Parathyroid adenoma (tissue), 2 donors: ENCODE data around the gene DAO.

Experiments used
- H2AFZ ChIP-seq: fragments of 300-600 bp; sonication (generic); one replicate; pipeline ENCODE4 v1.7.0; 2017; ENCODE audit warnings: antibody characterized with exemption, mild to moderate bottlenecking
- H3K27ac ChIP-seq: fragments of 300-600 bp; sonication (generic); one replicate; pipeline ENCODE4 v1.7.0; 2017
- H3K27me3 ChIP-seq: fragments of 300-600 bp; sonication (generic); one replicate; pipeline ENCODE4 v1.7.0; 2017; ENCODE audit warnings: low read length; ENCODE audit not compliant: control insufficient read depth, insufficient read depth
- H3K36me3 ChIP-seq: fragments of 300-600 bp; sonication (generic); one replicate; pipeline ENCODE4 v1.7.0; 2017; ENCODE audit warnings: low read length; ENCODE audit not compliant: control insufficient read depth, insufficient read depth
- H3K4me1 ChIP-seq: fragments of 300-600 bp; sonication (generic); one replicate; pipeline ENCODE4 v1.7.0; 2017; ENCODE audit warnings: control low read depth
- H3K4me2 ChIP-seq: fragments of 300-600 bp; sonication (generic); one replicate; pipeline ENCODE4 v1.7.0; 2017; ENCODE audit warnings: low read length
- H3K4me3 ChIP-seq: fragments of 300-600 bp; sonication (generic); one replicate; pipeline ENCODE4 v1.7.0; 2017; ENCODE audit warnings: low read depth, low read length
- H3K79me2 ChIP-seq: fragments of 300-600 bp; sonication (generic); one replicate; pipeline ENCODE4 v1.7.0; 2017; ENCODE audit warnings: control low read depth
- H3K9ac ChIP-seq: fragments of 300-600 bp; sonication (generic); one replicate; pipeline ENCODE4 v1.7.0; 2017; ENCODE audit warnings: mild to moderate bottlenecking
- H3K9me3 ChIP-seq: fragments of 300-600 bp; sonication (generic); one replicate; pipeline ENCODE4 v1.7.0; 2017; ENCODE audit warnings: low read length; ENCODE audit not compliant: control insufficient read depth
- CTCF ChIP-seq: fragments of 300-600 bp; sonication (generic); IDR thresholded peaks from one replicate; pipeline ENCODE4 v1.7.0; 2017; ENCODE audit warnings: antibody characterized with exemption, mild to moderate bottlenecking
- donor health status: primary hyperparathyroidism.

DAO gene

DNA sequence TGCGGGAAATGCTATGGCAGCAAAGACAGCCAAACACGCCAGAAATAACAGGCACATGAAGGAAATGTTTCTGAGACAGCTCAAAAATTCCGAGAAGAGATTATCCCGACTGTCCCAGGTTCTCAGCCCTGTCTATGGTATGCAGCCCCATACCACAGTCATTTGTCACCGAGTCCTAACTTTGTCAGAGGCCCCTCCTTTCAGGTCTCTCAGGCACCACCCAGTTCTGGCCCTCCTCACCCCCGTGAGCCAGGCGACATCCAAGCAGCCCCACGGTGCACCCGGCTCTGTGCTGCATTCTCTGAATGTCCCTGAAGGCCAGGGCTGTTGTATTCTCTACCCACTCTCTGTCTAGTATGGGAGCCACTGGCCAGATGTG is 46.5 kb upstream of the DAO start:
- peaks cover 22% of the 10 kb centered on the region for H3K4me1 ChIP-seq
- peak overlapping the region; percentile 34 for H3K27ac ChIP-seq
- H3K9ac ChIP-seq = no peak overlapping the region
- H3K9me3 ChIP-seq = no peaks in the 10 kb centered on the region
- no peak overlapping the region for H3K4me2 ChIP-seq
- peaks cover 61% of the 10 kb centered on the region for H3K79me2 ChIP-seq
- TF ChIP-seq CTCF = no peak
- no peaks in the 10 kb centered on the region for H3K36me3 ChIP-seq
- no peak overlapping the region for H3K4me3 ChIP-seq
- H3K27me3 ChIP-seq = no peaks in the 10 kb centered on the region
- H2AFZ ChIP-seq = no peak overlapping the region

DNA sequence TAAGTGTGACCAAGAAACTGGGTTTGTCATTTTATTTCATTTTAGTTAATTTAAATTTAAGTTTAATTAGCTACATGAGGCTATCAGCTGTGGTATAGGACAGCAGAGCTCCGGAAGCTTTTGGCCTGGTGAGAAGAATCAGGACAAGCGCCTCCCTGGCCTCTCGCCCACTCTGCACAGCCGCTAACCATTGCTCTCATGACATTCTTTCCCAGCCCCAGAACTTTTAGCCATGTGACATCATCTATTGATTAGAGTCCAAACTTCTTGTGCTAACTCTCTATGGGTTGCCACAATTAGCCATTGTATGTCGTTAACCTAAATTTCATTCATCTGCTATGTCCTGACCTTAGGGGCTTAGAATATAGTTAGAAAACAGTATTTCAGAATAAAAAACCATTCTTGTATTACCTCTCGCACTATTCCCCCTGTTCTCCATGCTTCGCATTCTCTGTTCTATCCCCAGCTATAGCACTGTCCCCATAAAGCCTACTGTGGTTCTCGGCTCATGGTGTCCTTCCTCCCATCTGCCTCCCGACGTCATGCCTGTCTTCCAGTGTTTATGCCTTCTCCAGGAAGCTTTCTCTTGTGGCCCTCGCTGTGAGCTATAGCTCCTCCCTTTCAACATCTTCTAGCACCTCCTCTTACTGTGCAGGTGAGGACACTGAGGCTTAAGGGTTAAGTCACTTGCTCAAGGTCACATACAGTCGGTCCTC is 46.0 kb upstream of the DAO start:
- Histone ChIP-seq H3K79me2 (peaks cover 56% of the 10 kb centered on the region), H3K27me3 (no peaks in the 10 kb centered on the region), H3K9ac (no peak overlapping the region), H3K36me3 (no peaks in the 10 kb centered on the region), H3K4me2 (no peak overlapping the region), H3K9me3 (no peaks in the 10 kb centered on the region), H3K4me1 (peaks cover 28% of the 10 kb centered on the region), H2AFZ (no peak overlapping the region), H3K27ac (peak overlapping the region; percentile 40), H3K4me3 (no peak overlapping the region)
- TF ChIP-seq CTCF = no peak

DNA sequence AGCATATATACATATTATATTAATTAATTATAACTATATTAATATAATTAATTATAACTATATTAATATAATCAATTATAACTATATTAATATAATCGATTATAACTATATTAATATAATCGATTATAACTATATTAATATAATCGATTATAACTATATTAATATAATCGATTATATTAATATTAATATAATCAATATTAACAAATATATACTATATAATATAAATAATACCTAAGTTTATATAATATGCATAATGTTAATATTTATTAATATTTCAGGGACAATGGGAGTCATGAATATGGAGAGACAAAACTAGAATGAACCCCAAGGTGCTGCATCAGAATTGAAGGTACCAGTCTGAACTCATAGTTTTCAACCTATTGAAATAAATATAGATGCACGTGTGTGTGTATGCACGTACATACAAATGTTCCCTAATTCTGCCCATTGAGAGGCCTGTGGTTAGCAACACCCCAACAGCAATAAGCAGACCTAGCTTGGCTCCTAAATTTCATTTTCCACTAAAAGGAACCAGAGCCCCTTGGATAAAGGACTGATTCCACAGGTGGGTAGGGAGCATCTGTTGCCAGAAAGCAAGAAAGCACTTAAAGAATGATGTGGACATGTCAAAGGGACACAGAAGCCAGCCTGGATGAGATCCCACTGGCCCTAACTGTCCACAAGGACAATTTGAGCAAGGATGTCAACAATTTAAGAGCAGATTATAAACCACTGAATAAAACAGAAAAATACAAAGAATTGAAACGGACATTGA is 43.8 kb upstream of the DAO start:
- H3K9me3 ChIP-seq = no peaks in the 10 kb centered on the region
- no peak overlapping the region for H3K27ac ChIP-seq
- no peak overlapping the region for H3K9ac ChIP-seq
- no peaks in the 10 kb centered on the region for H3K27me3 ChIP-seq
- no peak overlapping the region for H3K4me3 ChIP-seq
- H3K4me2 ChIP-seq = no peak overlapping the region
- no peaks in the 10 kb centered on the region for H3K36me3 ChIP-seq
- H3K79me2 ChIP-seq = peaks cover 42% of the 10 kb centered on the region
- TF ChIP-seq CTCF = no peak
- peaks cover 40% of the 10 kb centered on the region for H3K4me1 ChIP-seq
- no peak overlapping the region for H2AFZ ChIP-seq

DNA sequence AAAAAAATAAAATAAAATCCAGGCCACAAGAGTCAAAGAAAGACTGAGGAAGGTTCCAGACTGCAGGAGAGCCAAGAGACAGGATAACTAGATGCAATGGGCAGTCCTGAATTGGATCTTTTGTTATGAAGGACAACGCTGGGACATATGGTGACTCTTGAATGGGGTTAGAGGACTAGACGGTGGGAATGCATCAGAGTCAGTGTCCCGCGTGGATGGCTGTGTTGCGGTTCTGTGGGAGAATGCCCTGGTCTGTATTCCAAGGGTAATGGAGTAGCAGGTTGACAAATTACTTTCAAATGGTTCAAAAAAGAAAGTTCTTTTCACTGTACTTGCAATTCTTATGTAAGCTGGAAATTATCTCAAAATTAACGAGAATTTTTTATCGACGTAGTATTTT is 42.7 kb upstream of the DAO start:
- peaks cover 40% of the 10 kb centered on the region for H3K4me1 ChIP-seq
- H3K27ac ChIP-seq = peak overlapping the region; percentile 82

More for the DNA sequence above, 42.7 kb upstream of the DAO start:
- H3K9me3 ChIP-seq = no peaks in the 10 kb centered on the region
- H3K4me2 ChIP-seq = no peak overlapping the region
- no peak overlapping the region for H3K9ac ChIP-seq
- H3K4me3 ChIP-seq = no peak overlapping the region
- TF ChIP-seq CTCF = no peak
- no peaks in the 10 kb centered on the region for H3K36me3 ChIP-seq
- H3K79me2 ChIP-seq = peaks cover 42% of the 10 kb centered on the region
- H2AFZ ChIP-seq = no peak overlapping the region
- H3K27me3 ChIP-seq = no peaks in the 10 kb centered on the region
